ENCODE results near the gene GARS1. TPM values are rescaled to one million over a fixed set of nuclear protein-coding genes. Genes with fewer than 3 reads are reported as not detected.

Gene GARS1
- total and polyA plus RNA-seq, 9 of the 15 experiments (the other 6 are each of a cell fraction or from before 2014, with no cell fraction given), result 142 to 769 (median 272) TPM

DNA sequence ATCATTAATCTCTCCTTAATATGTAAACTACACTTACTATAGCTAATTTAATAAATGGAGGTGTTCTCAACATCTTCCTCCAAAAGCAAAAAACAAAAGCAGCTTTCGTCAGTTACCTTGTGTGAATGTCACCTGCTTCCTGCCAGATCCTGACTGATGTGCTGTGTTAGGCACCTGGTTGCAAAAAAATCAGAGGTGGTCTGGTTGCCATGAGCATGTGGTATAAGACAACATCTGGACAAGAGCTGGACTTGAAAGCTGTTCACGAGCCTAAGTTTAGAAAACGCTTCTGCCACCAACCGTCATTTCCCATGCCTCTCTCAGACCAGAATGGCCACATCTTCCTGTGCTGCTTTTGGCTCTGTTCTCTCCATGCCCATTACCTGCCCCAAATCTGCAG lies 48.1 kb upstream of the GARS1 start:
- H3K9me1 ChIP-seq (ENCODE audit: control insufficient read depth, insufficient read depth, low read length), result no peaks in the 10 kb centered on the region
- H3K4me3 ChIP-seq, result no peak overlapping the region
- no peaks in the 10 kb centered on the region for H3K36me3 ChIP-seq (ENCODE audit: control insufficient read depth, insufficient read depth, low read length)
- intact Hi-C loops (cut with micrococcal nuclease), result loop anchor here (5.0 kb wide), 1 partner anchor 34 kb away; no protein-coding TSS in a partner anchor
- H3K79me2 ChIP-seq (ENCODE audit: control insufficient read depth, insufficient read depth, low read length), result no peaks in the 10 kb centered on the region
- H3K27me3 ChIP-seq (ENCODE audit: control insufficient read depth in 2 of 2, insufficient read depth in 2 of 2, low read length in 2 of 2), result no peaks in the 10 kb centered on the region
- H3K4me2 ChIP-seq (ENCODE audit: insufficient read depth, low read length), result no peak overlapping the region
- ChIA-PET POLR2A (interaction anchor here (0.8 to 1.1 kb wide), 3 partner anchors 10 to 295 kb away, joined by 3 read pairs; no protein-coding TSS in a partner anchor), CTCF (ENCODE audit: low intra/inter-chr PET ratio) (no interaction called here)
- FAIRE-seq (no peak), DNase-seq (ENCODE audit: extremely low read depth in 1 of 4, low spot score in 3 of 4) (no peak), ATAC-seq (no peak)
- H3K27ac ChIP-seq (ENCODE audit: extremely low read depth, low read depth, low read length), result no peak overlapping the region
- in situ Hi-C loops (cut with MboI), result no loop called here
- TF ChIP-seq, protein P1, sequence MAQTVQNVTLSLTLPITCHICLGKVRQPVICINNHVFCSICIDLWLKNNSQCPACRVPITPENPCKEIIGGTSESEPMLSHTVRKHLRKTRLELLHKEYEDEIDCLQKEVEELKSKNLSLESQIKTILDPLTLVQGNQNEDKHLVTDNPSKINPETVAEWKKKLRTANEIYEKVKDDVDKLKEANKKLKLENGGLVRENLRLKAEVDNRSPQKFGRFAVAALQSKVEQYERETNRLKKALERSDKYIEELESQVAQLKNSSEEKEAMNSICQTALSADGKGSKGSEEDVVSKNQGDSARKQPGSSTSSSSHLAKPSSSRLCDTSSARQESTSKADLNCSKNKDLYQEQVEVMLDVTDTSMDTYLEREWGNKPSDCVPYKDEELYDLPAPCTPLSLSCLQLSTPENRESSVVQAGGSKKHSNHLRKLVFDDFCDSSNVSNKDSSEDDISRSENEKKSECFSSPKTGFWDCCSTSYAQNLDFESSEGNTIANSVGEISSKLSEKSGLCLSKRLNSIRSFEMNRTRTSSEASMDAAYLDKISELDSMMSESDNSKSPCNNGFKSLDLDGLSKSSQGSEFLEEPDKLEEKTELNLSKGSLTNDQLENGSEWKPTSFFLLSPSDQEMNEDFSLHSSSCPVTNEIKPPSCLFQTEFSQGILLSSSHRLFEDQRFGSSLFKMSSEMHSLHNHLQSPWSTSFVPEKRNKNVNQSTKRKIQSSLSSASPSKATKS (CRISPR knock-in tag; IDR thresholded peaks at IDR 0.05), result no peak
- TF ChIP-seq HIVEP1 (CRISPR knock-in tag; IDR thresholded peaks at IDR 0.05) (no peak), EHMT2 (IDR thresholded peaks at IDR 0.05) (no peak)
- TF ChIP-seq, protein P2, sequence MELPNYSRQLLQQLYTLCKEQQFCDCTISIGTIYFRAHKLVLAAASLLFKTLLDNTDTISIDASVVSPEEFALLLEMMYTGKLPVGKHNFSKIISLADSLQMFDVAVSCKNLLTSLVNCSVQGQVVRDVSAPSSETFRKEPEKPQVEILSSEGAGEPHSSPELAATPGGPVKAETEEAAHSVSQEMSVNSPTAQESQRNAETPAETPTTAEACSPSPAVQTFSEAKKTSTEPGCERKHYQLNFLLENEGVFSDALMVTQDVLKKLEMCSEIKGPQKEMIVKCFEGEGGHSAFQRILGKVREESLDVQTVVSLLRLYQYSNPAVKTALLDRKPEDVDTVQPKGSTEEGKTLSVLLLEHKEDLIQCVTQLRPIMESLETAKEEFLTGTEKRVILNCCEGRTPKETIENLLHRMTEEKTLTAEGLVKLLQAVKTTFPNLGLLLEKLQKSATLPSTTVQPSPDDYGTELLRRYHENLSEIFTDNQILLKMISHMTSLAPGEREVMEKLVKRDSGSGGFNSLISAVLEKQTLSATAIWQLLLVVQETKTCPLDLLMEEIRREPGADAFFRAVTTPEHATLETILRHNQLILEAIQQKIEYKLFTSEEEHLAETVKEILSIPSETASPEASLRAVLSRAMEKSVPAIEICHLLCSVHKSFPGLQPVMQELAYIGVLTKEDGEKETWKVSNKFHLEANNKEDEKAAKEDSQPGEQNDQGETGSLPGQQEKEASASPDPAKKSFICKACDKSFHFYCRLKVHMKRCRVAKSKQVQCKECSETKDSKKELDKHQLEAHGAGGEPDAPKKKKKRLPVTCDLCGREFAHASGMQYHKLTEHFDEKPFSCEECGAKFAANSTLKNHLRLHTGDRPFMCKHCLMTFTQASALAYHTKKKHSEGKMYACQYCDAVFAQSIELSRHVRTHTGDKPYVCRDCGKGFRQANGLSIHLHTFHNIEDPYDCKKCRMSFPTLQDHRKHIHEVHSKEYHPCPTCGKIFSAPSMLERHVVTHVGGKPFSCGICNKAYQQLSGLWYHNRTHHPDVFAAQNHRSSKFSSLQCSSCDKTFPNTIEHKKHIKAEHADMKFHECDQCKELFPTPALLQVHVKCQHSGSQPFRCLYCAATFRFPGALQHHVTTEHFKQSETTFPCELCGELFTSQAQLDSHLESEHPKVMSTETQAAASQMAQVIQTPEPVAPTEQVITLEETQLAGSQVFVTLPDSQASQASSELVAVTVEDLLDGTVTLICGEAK (IDR thresholded peaks at IDR 0.05), result no peak
- TF ChIP-seq, protein P2 (CRISPR knock-in tag; IDR thresholded peaks at IDR 0.05), result no peak
- H3K9ac ChIP-seq (ENCODE audit: insufficient read depth in 1 of 2, low read depth in 2 of 2, low read length in 2 of 2), result peak overlapping the region in 1 of 2 experiments; percentile 57; a peak in 1 of 4 replicates
- no peaks in the 10 kb centered on the region for H4K20me1 ChIP-seq (replicated peaks; ENCODE audit: control insufficient read depth, insufficient read depth, low read length)
- no peak overlapping the region for H2AFZ ChIP-seq (ENCODE audit: low read depth, low read length)
- H3K4me1 ChIP-seq (replicated peaks in 1 of 2; ENCODE audit: control insufficient read depth in 2 of 2, insufficient read depth in 2 of 2, low read length in 2 of 2), result peaks cover 0 to 10% of the 10 kb centered on the region in 2 experiments; a peak in 3 of 5 replicates
- BruUV-seq (replicated peaks), result no TSS peak
- WGBS (ENCODE audit: insufficient coverage, low coverage, missing lambda C conversion rate), result 67% methylated on average over 4 of the region's 4 CpGs
- no peaks in the 10 kb centered on the region for H3K9me3 ChIP-seq (replicated peaks; ENCODE audit: control insufficient read depth, insufficient read depth, low read depth, low read length)
